H1 (cell line): ENCODE measurements around the gene NADK2. TPM values are rescaled to one million over a fixed set of nuclear protein-coding genes. Genes with fewer than 3 reads are reported as not detected.

ENCODE experiments used
- NANOG ChIP-seq: IDR thresholded peaks from 2 replicates; pipeline ENCODE4 v1.6.1; 2011; ENCODE audit warnings: low read length, low read depth, mild to moderate bottlenecking, inconsistent platforms; ENCODE audit not compliant: insufficient read depth, poor library complexity, severe bottlenecking
- POLR2A ChIP-seq, 2 experiments: IDR thresholded peaks; 1 replicate in 1 of 2; 2 replicates in 1 of 2; pipeline ENCODE4 v1.6.1; 2011; ENCODE audit warnings: low read depth in 2 of 2, low read length in 2 of 2, mild to moderate bottlenecking in 2 of 2; ENCODE audit errors: control extremely low read depth in 1 of 2
- SRF ChIP-seq: IDR thresholded peaks from 2 replicates; pipeline ENCODE4 v1.6.1; 2011; ENCODE audit warnings: mild to moderate bottlenecking, low read depth, low read length, moderate library complexity
- polyA plus RNA-seq, 7 experiments: library from polyadenylated mRNA; depleted of rRNA in 3 of 7; stranded (reverse) in 5 of 7; unstranded in 2 of 7; fragments of >200 nt in 5 of 7; fragments of 200-250 nt in 2 of 7; gene quantifications; 1 replicate in 5 of 7; 2 replicates in 1 of 7; 4 replicates in 1 of 7; pipeline versions ENCODE4 v1.2.1 to v1.2.3, GENCODE V29; 2011 to 2013; ENCODE audit warnings: missing spikeins in 2 of 7, mixed read lengths in 2 of 7
- total RNA-seq: library from RNA; stranded (reverse); fragmentation: NEBNext Ultra II Directional; extraction: Animal tissue kit (Norgen Biotek cat#: 25700); gene quantifications from 2 replicates; pipeline ENCODE4 v1.2.1, GENCODE V29; 2021

NADK2 gene
- total and polyA plus RNA-seq, 2 of the 8 experiments (the other 6 are each of a cell fraction or from before 2014, with no cell fraction given): 3.4 to 16.1 TPM

GRCh38 chr5:36155291-36155690, 86.4 kb downstream of the NADK2 start (continued):
- no peak for TF ChIP-seq SRF
- TF ChIP-seq NANOG: no peak
- TF ChIP-seq POLR2A (IDR thresholded peaks at IDR 0.05; ENCODE audit: control extremely low read depth in 1 of 2, low read depth in 2 of 2, low read length in 2 of 2): no peak
- TF ChIP-seq, all 59 proteins: peak for 0
